HG03432 (cell line): ENCODE data around the gene AKNA.

Source experiments
- ATAC-seq: cut with Tn5 transposase; IDR thresholded peaks from one replicate; pipeline ENCODE4 v1.9.1; 2021; ENCODE audit warnings: mild to moderate bottlenecking, moderate library complexity; ENCODE audit not compliant: unreplicated experiment

The AKNA gene

DNA sequence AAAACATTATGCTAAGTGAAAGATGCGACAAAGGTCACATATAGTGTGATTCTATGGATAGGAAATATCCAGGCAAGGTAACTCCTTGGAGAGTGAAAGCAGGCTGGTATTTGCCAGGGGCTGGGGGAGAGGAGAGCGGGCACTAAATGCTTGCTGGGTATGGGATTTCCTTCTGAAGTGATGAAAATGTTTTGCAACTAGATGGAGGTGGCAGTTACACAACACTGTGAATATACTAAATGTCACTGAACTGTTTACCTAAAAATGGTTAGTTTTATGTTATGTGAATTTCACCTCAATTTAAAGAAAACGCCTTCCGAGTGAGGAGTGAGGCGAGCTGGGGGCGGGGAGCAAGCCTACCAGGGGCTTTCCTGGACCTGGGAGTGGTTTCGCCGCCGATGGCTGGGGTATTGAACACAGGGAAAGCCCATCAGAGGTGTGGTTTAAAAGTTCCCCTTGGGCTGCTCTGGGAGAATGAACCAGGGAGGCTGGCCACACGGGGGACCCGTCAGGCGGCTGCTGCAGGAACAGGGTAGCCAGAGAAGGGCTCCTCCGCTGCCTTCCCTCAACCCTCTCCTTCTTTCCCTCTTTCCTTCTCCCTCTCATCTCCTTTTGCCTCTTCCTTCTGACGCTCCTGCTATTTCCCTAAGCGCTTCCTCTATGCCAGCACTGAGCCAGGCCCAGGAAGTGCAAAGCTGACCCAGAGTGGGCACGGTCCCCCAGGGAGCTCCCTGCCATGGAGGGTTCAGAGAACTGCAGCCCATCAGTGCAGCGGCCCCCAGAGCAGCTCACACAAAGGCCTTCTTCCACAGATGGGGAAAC, 4.9 kb downstream of the AKNA start:
- peak; percentile 29 for ATAC-seq

GRCh38 chr9:114378883-114379282, 8.9 kb downstream of the AKNA start:
- ATAC-seq = no peak

DNA sequence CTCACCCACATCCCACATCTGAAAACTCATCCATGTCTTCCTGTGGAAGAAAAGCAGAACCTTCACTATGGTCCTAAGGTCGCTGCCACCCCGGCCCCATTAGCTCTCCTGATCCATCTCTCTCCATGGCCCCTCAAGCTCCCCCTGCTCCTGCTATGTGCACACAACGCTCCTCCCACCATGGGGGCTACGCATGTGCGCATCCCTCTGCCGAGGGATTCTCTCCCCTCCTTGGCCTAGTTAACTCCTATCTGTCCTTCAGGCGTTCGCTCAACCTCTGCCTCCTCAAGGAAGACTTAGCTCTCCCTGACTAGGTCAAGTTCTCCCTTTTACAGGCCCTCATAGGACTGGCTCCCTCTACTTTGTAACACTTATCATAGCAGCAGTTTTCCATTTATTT, 9.8 kb downstream of the AKNA start:
- ATAC-seq = no peak

- ATAC-seq = no peak
Measured at GRCh38 chr9:114376586-114377445, 11.0 kb downstream of the AKNA start.

DNA sequence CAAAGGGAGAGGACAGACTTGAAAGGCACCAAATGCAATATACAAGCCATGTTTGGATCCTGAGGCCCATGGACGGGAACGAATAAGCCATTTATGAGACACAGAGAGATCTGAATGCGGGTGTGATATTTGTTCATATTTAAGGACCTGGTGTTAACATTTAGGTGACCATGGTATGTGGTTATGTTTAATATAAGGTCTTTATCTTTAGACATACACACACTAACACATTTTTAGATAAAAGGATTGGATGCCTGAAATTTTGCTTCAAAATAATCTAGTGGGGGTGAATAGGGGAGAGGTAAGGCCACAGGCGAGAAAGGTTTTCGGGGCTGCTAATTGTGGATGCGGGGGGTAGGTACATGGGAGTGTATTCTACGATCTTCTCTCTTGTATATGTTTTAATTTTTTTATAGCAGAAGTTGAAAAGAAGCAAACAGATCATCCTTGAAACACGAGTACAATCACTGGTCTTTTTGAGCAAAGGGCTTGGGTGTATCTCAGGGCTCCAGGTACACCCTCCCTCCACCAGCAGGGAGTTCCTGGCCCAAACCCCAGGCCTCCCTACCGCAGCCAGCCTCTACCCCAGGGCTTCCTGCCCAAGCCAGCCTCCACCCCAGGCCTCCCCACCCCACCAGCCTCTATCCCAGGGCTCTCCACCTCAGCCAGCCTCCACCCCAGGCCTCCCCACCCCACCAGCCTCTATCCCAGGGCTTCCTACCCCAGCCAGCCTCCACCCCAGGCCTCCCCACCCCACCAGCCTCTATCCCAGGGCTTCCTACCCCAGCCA, 12.2 kb downstream of the AKNA start:
- ATAC-seq = no peak

GRCh38 chr9:114374936-114375335, 12.8 kb downstream of the AKNA start:
- ATAC-seq = no peak

GRCh38 chr9:114373960-114374730, 13.6 kb downstream of the AKNA start:
- no peak for ATAC-seq

- ATAC-seq = peak; percentile 95
Measured at GRCh38 chr9:114372921-114373448, 14.8 kb downstream of the AKNA start.

- ATAC-seq = peak; percentile 22
Measured at GRCh38 chr9:114371973-114372917, 15.5 kb downstream of the AKNA start.

DNA sequence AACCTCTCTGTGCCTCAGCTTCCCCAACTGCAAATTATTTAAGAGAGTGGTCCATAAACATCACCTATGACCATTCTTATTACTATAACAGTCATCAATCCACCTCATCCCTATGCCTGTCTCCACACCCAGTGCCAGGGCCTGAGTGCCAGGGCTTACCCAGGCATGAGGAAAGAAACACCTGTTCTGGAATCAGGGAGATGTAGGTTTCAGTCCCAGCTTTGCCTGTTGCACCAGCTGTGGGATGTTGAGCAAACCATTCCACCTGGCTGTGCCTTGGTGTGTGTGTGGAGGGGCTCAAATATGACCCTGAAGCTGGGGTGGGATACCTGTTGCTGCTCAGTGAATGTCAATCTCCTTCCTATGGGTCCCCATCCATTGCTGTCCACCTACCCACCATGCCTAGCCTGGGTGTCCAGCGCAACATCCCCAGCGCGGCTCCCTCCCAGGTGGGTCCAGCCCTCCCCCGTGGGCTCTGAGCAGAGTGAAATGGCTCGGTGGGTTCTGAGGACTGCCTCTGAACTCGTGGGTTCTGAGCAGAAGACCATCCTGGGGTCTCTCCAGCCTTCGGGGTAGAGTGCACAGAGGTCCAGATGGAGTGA, 16.3 kb downstream of the AKNA start:
- no peak for ATAC-seq

- no peak for ATAC-seq
Measured at GRCh38 chr9:114370968-114371320, 16.8 kb downstream of the AKNA start.

DNA sequence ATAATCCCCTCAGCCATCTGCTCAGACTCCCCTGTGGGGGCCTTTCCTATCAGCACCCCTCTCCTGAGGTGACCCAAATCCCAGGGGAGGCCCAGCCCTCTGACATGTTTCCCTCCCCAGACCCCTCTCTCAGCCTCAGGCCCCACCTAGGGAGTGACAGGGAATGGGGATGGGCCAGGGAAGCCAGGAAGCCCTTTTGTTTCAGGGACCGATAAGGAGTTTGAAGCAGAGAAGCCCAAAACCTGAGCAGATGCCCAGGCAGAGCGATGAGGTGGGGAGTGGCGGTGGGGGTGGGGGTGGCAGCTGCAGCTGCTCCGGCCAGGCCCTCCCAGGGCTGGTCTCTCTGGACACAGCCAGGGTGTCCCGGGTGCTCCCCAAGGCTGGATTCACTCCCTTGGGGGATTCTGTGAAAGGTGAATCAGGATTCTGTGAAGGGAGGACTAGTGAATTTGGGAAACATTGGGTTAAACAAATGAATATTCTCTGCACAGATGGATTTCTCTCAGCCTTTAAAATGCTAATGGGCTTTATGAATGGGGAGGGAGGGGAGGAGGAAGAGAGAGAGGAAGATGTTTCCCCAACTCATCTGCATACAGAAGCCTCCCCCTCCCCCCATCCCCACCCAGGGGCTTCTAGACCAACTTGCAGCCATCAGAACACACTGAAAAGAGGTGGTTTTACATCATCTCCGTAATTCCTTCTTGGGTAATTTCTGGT, 17.4 kb downstream of the AKNA start:
- no peak for ATAC-seq

DNA sequence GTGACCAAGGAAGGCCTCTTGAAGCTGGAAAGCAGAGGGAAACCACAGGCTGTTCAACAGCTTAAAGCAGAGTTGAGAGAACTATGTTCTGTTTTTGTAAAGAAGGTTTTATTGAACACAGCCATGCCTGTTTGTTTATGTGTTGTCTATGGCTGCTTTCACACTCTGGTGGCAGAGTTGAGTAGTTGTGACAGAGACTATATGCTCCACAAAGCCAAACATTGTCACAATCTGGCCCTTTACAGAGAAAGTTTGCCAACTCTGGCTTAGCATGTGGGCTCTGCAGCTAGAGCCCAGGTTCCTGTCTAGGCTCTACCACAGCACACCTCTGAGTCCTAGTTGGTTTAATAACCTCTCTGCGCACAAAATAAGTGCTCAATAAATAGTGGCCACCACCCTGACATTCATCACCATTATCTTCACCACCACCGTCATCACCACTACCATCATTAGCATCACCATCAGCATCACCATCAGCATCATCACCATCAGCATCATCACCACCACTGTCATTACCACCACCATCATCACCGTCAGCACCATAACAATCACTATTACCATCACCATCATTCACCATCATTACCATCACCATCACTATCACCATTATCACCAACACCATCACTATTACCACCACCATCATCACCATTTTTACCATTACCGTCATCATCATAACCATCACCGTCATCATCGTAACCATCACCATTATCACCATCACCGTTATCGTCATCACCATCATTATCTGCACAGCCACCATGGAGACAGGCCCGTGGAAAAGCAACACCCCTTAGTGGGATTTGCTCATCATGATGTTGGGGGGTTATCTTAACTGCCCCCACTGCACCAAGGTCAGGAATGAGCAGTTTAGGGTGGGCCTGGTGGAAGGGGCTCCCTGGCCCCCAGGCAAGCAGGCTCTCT, 18.3 kb downstream of the AKNA start:
- no peak for ATAC-seq

- ATAC-seq = no peak
Measured at GRCh38 chr9:114367772-114368569, 19.8 kb downstream of the AKNA start.

- ATAC-seq = no peak
Measured at GRCh38 chr9:114367366-114367765, 20.4 kb downstream of the AKNA start.
